ENCODE data around the gene CORIN.

- TF ChIP-seq CTCF (tag by site-specific recombination; IDR thresholded peaks at IDR 0.05) (no peak), BCL11A (tag by site-specific recombination; IDR thresholded peaks at IDR 0.05; ENCODE audit: low read depth) (no peak), MEIS1 (CRISPR knock-in tag; IDR thresholded peaks at IDR 0.05; ENCODE audit: borderline replicate concordance) (no peak), ZNF23 (tag by site-specific recombination; IDR thresholded peaks at IDR 0.05; ENCODE audit: borderline replicate concordance) (no peak), REST (tag by site-specific recombination; IDR thresholded peaks at IDR 0.05) (no peak), ZNF274 (IDR thresholded peaks at IDR 0.05; ENCODE audit: low read length) (no peak), ZNF274 (tag by site-specific recombination; IDR thresholded peaks at IDR 0.05; ENCODE audit: borderline replicate concordance) (no peak), ZNF311 (tag by site-specific recombination; IDR thresholded peaks at IDR 0.05; ENCODE audit: borderline replicate concordance) (no peak), ZNF433 (tag by site-specific recombination; IDR thresholded peaks at IDR 0.05; ENCODE audit: low read depth) (no peak), PBX3 (CRISPR knock-in tag; IDR thresholded peaks at IDR 0.05) (no peak), ZBTB11 (tag by site-specific recombination; conservative IDR thresholded peaks at IDR 0.05; ENCODE audit: low read depth) (no peak), ZNF513 (tag by site-specific recombination; IDR thresholded peaks at IDR 0.05) (no peak), PRDM1 (tag by site-specific recombination; IDR thresholded peaks at IDR 0.05) (no peak), ZBTB21 (tag by site-specific recombination; IDR thresholded peaks at IDR 0.05) (no peak), KLF1 (tag by site-specific recombination; IDR thresholded peaks at IDR 0.05) (no peak)
Observed at GRCh38 chr4:47774079-47774478, 63.8 kb downstream of the CORIN start.
